Fibroblast of skin of abdomen (primary cell): Measurements from ENCODE around the gene FRG2.
"Not testable (repeated sequence)": the region's sequence is repeated elsewhere in the genome, so short reads cannot be mapped to it uniquely, and the experiment has no call there.

ENCODE experiments used
- DNase-seq: peaks from one replicate; pipeline ENCODE4 v3.0.0-alpha.2; 2013

Gene FRG2

GRCh38 chr4:190016369-190017289 is 10.4 kb downstream of the FRG2 start:
- DNase-seq, result no peak

- DNase-seq, result no peak
These were observed 11.3 kb downstream of the FRG2 start for GRCh38 chr4:190015538-190016368.

GRCh38 chr4:190014771-190015537 is 12.1 kb downstream of the FRG2 start:
- DNase-seq, result no peak

- DNase-seq, result not testable (repeated sequence)
These were observed 37.1 kb downstream of the FRG2 start for GRCh38 chr4:189989941-189990340.

- DNase-seq, result no peak
These were observed 38.1 kb downstream of the FRG2 start for GRCh38 chr4:189988877-189989431.

- not testable (repeated sequence) for DNase-seq
These were observed 41.3 kb downstream of the FRG2 start for GRCh38 chr4:189985651-189986243.

- not testable (repeated sequence) for DNase-seq
These were observed 42.4 kb downstream of the FRG2 start for GRCh38 chr4:189984661-189985060.

GRCh38 chr4:189983916-189984526 is 43.0 kb downstream of the FRG2 start:
- DNase-seq, result not testable (repeated sequence)

- no peak for DNase-seq
These were observed 45.1 kb downstream of the FRG2 start for GRCh38 chr4:189981970-189982369.

GRCh38 chr4:189980292-189980691 is 46.8 kb downstream of the FRG2 start:
- DNase-seq, result not testable (repeated sequence)

GRCh38 chr4:189979196-189980047 is 47.6 kb downstream of the FRG2 start:
- no peak for DNase-seq
